HG03280 (cell line): Measurements from ENCODE around the gene RPS6KB2.
A peak's percentile ranks its signal among the peaks of the same experiment; 100 is the strongest.

Experiments used
- ATAC-seq: cut with Tn5 transposase; IDR thresholded peaks from one replicate; pipeline ENCODE4 v1.9.1; 2021; ENCODE audit warnings: mild to moderate bottlenecking, moderate library complexity; ENCODE audit not compliant: unreplicated experiment

The RPS6KB2 gene

DNA sequence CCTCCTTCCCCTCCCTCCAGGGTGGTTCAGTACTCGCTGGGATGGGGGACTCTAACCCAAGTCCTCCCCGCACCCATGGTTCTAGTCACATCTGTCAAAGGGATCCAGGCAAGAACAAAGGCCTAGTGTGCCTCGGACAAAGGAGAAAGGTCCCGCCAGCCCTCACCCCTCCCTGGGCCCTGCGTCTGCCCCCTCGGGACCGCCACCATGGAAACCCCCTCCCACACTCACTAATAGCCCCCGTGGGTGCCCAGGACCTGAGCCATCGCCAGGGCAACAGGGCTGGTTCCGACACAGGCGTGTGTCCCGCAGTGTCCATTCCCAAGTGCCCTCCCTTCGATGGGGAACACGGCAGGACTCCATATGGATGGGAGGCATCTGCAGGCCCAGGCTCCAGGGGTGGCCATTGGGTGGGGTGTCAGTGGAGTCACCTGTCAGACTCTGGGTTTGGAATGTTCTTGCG lies 17.9 kb upstream of the RPS6KB2 start:
- no peak for ATAC-seq

DNA sequence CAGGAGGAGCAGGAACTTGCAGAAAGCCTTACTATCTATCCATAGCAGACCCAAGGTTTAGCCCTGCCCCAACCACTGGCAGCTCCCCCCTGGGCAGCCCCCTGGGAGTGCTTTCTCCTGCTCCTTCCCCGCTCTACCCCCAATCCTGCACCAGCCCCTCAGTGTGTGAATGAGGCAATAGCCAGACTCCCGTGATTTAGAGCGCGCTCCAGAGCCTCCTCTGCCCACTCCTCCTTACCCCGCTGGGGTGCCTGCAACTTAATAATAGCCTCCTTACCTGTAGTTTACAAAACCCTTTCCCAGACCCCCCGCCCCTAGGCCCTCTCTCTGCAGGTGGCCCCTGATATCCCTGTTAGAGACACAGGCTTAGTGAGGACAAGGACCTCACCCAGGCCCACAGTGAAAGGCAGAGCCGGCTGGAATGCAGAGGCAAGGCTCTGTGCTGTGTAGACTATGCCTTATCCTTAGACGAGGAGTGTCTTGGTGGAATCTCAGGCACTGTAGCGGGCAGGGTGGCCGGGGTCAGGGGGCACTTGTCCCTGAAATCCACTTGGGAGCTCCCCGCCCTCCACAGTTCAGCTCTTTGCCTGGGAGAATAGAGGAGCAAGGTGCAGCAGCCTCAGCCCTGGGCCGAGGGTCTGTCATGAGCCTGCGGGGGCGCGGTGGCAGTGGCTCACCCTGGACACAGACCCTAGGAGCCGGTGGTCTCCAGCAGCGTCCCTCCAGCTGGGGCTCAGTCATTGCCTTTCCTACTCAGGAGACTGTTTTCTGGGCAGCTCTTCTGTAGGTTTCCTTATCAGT lies 17.1 kb upstream of the RPS6KB2 start:
- ATAC-seq = no peak

DNA sequence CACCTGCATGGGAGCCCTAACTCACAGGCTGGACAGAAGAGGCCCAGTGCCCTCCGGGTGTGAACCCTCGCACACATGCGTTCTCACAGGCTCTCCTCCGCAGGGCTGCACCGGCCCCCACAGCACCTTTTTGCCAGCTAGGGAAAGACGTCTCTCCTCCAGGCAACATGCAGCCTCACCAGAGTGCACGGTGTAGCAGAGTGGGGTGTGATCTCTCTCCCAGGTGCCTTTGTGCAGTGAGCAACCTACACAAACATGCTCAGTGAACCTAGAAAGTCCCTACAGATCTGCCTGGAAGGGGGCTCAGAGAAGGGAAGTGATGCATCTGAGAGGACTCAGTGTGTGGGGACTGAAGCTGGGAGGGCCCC lies 16.5 kb upstream of the RPS6KB2 start:
- no peak for ATAC-seq

DNA sequence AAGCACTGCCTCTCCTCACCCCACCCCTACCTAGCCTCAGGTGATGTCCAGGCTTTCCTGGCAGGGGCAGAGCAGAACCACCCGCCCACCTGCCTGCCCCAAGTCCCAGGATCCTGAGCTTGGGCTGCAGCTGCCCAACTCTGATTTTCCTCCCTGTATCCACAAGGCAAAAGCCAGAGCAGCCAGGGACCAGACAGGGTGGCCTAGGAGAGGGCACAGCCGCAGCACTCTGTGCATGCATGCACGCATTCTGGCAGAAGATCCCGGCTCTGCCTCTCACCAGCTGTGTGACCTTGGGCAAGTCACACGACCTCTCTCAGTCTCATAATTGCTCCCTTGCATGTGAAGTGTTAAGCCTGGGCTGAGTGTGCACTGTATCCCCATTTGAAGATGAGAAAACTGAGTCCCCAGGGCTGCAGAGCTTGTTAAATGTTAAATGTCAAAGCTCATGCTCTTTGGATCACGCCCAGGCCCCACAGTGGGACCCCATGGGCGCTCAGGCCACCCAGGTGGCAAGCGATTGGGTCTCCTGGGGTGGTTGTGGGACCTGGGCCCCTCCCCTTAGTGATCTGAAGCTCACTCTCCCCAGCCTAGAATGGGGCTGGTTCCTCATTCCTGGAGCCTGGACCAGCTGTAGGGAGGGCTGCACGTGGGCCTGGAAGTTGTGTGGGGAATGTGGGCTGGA lies 15.7 kb upstream of the RPS6KB2 start:
- ATAC-seq = no peak

DNA sequence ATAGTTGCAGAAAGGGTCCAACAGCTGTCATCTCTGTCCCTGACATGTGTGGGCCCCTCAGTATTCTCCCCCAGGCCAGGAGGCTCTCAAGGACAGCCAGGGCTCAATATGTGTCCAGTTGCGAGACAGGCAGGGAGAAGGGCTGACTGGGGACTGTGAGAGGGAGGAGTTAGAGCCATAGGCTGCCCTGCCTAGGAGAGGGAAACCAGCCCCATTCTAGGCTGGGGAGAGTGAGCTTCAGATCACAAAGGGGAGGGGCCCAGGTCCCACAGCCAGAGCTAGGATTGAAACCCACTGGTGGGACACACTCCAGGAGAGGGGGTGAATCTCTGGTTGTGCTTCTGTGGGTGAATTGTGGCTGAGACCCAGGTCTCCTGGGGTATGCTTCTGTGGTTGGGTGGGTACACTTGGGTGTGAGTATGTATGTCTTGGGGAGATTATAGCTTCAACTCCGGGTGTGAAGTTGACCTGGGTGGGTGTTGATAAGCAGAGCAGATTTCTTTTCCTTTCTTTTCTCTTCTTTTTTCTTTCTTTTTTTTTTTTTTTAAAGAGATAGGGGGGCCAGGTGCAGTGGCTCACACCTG lies 14.9 kb upstream of the RPS6KB2 start:
- ATAC-seq = no peak

DNA sequence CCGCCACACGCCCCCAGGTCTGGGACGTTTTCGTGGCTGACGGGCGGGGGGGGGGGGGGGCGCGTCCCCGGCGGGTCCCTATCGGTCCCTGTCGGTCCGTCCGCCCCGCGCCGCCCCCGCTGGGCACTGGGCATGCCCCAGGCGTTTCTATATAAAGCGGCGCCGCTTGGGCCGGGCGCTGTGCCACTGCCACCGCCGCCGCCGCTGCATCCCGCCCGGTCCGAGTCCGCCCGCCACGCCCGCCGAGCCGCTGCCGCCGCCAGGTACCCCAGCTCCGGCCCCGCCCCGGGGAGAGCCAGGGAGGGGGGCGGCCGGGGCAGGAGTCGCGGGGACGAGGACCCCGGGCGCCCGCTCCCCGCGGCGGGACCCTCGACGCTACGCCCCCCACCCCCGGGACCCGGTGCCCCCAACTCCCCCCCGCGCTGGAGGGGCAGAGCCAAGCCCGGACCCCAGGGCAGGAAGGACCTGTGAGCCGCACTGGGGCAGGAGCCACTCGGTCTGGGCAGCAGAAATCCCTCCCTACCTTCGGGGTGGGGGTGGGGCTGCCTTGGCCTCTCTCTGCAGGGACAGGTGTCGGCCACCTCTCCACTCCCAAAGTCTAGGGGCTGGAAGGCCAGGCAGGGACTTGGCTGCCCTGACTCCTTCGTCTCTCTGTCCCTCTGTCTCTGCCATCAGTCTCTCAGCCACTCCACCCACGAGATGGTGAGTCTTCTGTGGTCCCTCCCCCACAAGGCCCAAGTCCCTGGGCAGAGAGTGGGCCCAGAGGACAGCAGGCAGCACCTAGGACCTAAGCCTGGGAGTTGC lies 12.6 kb upstream of the RPS6KB2 start, which contains the start of gene CARNS1:
Gene CARNS1, plus strand, starts transcription at position 178 of the 804 bp plus-strand sequence. Its CDS starts 522 bp downstream, at position 700.
- no peak for ATAC-seq

DNA sequence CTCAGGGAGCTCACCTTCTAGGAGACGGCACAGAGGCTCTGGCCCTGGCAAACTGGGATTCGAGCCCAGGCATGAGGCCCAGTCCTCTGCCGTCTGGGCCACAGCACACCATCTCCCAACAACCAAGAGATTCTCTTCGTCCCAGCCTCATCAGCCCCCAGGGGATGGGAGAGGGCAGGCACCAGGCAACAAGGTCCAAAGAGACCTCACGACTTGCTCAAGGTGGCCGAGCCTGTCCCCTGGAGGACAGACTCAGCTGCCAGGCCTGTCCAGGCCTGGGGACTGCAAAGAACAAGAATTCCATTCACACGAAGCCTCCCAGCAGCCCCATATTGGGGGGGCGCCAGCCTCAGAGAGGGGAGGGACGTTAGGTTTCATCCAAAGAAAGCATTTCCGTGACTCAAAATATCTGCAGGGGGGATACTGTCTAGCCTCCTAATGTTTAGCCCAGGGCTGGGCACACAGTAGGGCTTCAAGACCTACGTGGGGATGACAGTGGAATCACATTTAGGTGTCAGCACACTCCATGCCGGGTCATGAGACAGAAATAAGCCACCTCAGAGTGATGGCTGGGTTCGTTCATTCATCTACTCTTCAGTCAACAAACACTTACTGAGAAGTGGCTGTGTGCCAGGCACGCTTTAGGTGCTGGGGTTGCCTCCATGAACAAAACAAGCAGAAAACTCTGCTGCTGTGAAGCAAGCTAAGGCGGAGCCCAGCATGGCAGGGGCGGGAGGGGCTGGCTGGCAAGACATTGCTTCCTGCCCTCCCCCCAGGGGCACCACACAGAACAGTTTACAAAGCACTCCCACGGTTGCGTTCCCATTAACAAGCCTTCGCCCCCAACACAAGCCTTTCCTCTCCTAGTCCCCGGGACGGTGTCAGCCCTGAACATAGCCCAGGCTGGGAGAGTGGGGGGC lies 11.6 kb upstream of the RPS6KB2 start:
- ATAC-seq = no peak

DNA sequence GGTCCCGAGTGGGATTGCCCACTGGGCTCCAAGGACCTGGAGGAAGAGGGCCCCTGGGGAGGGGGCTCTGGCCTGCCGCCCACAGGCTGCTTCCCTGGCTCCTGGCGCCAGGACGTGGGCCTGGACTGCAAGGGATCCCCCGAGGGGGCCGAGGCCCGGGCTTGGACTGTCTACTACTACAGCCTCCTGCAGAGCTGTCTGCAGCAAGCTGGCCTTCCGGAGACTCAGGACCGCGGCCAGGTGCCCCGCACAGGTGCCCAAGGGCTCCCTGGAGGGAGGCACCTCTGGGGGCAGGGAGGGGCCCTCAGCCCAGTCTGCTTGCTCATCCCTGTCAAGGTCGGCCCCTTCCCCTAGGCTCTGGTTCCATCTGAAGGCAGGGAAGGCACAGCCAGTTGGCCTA lies 10.9 kb upstream of the RPS6KB2 start:
- ATAC-seq = no peak

DNA sequence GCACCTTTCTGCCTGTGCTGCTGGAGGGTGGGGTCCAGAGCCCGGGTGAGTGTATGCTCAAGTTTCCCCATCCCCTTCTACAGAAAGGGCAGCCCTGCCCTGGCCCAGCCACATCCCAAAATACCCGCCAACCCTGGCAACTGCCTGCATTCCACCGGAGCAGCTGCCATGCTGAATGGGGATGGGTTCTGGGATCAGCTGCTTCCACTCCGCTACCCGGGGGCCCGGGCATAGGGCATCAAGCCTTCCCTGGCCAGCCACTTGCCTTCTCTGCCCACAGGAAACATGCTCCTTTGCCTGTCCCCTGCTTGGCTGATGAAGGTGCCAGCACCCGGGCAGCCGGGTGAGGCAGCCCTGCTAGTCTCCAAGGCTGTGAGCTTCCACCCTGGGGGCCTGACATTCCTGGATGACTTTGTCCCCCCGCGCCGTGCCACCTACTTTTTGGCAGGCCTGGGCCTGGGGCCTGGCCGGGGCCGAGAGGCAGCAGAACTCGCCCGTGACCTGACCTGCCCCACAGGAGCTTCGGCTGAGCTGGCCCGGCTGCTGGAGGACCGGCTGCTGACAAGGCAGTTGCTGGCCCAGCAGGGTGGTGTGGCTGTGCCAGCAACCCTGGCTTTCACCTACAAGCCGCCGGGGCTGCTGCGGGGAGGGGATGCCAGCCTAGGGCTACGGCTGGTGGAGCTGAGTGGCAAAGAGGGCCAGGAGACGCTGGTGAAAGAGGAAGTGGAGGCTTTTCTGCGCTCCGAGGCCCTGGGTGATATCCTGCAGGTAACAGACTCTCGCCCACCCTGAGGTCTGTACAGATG lies 9.6 kb upstream of the RPS6KB2 start:
- no peak for ATAC-seq

DNA sequence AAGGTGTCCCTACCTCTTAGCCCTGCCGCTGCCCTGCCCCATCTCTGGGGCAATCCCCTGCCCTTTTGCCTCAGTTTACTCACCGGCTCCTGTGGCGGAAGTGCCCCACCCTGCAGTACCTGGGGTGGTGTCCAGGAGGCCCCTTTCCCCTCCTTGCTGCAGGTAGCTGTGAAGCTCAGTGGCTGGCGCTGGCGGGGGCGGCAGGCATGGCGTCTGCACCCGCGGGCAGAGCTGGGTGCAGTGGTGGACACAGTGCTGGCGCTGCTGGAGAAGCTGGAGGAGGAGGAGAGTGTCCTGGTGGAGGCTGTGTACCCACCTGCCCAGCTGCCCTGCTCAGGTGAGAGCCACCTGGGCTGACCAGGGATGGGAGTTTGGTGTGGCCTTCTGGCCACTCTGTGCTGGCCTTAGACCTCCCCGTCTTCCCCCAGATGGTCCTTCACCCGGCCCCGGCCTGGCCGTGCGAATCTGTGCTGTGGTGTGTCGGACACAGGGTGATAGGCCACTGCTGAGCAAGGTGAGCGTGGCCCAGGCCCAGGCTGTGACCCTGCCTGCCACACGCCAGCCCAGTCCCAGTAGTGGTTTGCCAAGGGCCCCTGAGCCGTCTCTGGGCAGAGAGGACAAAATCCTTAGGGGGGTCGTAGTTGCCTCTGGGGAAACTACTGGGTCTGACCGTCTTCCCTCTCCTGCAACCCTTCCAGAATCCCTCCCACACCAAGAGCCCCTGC lies 8.8 kb upstream of the RPS6KB2 start:
- ATAC-seq = no peak

DNA sequence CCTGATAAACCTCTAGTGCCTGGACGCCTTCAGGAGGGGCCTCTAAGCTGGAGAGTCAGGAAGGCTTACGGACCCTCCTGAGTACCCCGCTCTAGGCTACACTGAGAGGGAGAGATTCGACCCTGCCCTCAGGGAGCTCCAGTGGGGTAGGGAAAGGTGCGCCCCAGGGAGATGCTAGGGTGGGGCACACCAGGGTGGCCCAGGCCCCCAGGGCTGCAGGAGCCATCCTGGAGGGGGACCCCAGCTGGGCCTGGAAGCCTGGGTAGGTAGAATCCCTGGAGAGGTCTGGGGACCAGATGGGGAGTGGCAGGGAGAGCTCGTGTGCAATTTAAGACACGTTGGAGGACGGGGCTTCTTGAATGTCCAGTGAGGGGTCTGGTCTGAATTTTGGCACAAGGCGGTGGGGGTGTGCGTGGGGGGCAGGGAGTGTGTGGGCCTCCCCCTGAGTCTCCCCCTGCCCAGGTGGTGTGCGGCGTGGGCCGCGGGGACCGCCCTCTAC lies 8.1 kb upstream of the RPS6KB2 start:
- ATAC-seq = no peak

DNA sequence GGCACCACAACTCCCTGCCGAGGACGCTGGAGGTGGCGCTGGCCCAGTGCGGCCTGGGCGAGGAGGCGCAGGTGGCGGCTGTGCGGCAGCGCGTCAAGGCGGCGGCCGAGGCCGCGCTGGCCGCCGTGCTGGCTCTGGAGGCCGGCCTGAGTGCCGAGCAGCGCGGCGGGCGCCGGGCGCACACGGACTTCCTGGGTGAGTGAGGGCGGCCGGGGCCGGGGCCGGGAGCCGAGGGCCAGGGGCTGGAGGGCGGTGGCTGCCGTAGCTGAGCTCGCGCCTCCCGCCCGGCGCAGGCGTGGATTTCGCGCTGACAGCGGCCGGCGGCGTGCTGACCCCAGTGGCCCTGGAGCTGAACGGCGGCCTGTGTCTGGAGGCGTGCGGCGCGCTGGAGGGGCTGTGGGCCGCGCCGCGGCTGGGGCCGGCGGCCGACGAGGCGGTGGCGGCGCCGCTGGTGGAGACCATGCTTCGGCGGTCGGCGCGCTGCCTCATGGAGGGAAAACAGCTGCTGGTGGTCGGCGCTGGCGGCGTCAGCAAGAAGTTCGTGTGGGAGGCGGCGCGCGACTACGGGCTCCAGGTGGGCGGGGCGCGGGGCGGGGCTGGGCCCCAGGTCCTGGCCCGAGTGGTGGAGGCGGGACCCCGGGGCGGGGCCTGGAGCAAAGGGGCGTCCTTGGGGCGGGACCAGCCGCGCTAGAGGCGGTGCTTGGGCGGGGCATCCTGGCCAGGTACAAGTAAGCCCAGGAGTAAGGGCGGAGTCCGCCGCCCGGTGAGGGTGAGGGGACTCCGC lies 7.5 kb upstream of the RPS6KB2 start:
- ATAC-seq = peak; percentile 93

DNA sequence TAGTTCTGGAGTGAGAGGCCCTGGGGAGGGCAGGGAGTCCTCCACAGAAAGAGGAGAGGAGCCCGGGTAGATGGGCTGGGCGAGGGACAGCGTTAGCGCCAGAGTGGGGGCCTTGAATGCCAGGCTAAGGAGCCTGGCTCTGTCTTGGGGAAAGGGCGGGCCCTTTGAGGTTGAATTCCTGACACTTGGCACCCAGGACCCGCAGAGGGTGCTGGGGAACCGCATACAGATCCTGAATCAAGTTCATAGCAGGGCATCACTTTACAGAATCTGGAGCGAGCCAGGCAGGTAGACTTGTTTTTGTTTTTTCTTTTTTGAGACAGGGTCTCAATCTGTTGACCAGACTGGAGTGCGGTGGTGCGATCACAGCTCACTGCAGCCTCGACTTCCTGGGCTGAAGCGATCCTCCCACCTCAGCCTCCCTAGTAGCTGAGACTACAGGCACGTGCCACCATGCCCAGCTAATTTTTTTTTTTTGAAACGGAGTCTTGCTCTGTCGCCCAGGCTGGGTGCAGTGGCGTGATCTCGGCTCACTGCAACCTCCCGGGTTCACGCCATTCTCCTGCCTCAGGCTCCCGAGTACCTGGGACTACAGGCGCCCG lies 6.8 kb upstream of the RPS6KB2 start:
- no peak for ATAC-seq

DNA sequence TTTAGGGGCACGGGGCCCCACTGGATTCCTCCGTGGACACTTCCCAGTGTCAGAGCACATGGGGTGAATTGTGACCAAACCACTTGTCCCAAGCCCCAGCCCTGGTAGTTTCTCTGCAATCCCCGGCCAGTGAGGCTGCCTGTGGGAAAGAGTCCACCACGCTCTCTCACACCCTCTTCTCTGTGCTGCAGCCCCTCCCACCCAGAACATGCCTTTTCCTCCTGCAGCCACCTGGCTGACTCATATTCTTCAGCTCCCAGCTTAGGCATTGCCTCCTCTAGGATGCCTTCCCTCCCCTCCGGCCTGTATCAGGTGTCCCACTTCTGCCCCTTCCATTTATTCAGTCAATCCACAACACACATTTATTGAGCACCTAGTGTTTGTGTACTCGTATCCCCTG lies 5.4 kb upstream of the RPS6KB2 start:
- no peak for ATAC-seq

DNA sequence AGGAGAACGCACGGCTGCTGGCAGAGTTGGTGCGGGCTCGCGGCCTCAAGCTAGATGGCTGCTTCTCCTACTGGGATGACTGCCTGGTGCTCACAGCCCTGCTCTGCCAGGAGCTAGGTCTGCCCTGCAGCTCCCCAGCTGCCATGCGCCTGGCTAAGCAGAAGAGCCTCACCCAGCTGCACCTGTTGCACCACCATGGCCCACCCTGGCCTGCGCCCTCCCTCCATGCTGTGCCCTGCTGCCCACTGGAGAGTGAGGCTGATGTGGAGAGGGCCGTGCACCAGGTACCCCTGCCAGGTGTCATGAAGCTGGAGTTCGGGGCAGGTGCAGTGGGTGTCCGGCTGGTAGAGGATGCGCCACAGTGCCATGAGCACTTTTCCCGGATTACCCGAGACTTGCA lies 4.8 kb upstream of the RPS6KB2 start:
- no peak for ATAC-seq

DNA sequence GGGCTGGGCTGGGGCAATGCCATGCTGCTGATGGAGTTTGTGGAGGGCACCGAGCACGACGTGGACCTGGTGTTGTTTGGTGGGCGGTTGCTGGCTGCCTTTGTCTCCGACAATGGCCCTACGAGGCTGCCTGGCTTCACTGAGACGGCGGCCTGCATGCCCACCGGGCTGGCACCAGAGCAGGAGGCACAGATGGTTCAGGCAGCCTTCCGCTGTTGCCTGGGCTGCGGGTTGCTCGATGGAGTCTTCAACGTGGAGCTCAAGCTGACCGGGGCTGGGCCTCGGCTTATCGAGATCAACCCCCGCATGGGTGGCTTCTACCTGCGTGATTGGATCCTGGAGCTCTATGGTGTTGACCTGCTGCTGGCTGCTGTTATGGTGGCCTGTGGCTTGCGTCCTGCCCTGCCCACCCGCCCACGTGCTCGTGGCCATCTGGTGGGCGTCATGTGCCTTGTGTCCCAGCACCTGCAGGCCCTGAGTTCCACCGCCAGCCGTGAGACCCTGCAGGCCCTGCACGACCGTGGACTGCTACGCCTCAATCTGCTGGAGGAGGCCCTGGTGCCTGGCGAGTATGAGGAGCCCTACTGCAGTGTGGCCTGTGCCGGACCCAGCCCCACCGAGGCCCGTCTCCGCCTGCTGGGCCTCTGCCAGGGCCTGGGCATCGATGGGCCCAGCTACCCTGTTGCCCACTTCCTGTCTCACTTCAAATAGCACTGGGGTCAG lies 4.2 kb upstream of the RPS6KB2 start:
- no peak for ATAC-seq
